ES-I3 (cell line): ENCODE results near the gene OR52E4.
A peak's percentile ranks its signal among the peaks of the same experiment; 100 is the strongest.

Experiments
- H3K36me3 ChIP-seq: 2 replicates; pipeline ENCODE4 v1.6.1; 2013; ENCODE audit warnings: mild to moderate bottlenecking, low read length, control low read depth, moderate library complexity; ENCODE audit not compliant: insufficient read depth
- H3K4me1 ChIP-seq: 2 replicates; pipeline ENCODE4 v1.6.1; 2013; ENCODE audit warnings: mild to moderate bottlenecking, control low read depth, low read length; ENCODE audit not compliant: insufficient read depth
- H3K9ac ChIP-seq: 2 replicates; pipeline ENCODE4 v1.6.1; 2013; ENCODE audit warnings: low read depth, mild to moderate bottlenecking, low read length, moderate library complexity
- H3K9me3 ChIP-seq: 2 replicates; pipeline ENCODE4 v1.6.1; 2013; ENCODE audit warnings: mild to moderate bottlenecking, low read length, moderate library complexity; ENCODE audit not compliant: control insufficient read depth, insufficient read depth

The OR52E4 gene

DNA sequence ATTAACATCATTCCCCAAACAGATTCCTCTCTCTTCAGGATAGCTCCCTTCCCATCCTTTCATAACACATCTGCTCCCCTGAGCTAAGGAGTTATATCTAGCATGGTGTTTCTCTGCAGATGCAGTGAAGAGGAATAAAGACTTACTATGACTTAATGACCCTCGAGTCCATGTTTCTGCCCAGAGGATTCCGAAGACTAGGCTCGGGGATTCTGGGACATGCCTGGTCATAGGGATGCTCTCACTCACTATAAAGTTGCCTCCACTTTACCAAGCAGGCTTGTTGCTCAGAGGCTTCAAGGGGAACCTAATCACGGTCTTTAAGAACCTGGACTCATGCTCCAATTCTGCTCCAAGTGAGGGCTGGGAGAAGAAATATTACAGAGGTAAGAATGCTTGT, at the start of gene OR52E4:
Gene OR52E4 (plus strand): TSS at position 301 of the 400 bp plus-strand sequence. CDS start 3,664 bp downstream, outside the sequence.
- no peaks in the 10 kb centered on the region for H3K4me1 ChIP-seq
- H3K9ac ChIP-seq: no peak within 1 kb of the TSS
- no peaks in the 10 kb centered on the region for H3K36me3 ChIP-seq
- no peaks in the 10 kb centered on the region for H3K9me3 ChIP-seq

GRCh38 chr11:5831196-5831829, 49.1 kb upstream of the OR52E4 start:
- peak overlapping the region; percentile 8; the same call in 1 of the 2 replicates for H3K9ac ChIP-seq
- H3K36me3 ChIP-seq: no peaks in the 10 kb centered on the region; the same call in 1 of the 2 replicates
- H3K9me3 ChIP-seq: no peaks in the 10 kb centered on the region
- no peaks in the 10 kb centered on the region for H3K4me1 ChIP-seq

- Histone ChIP-seq H3K9ac (no peak overlapping the region), H3K36me3 (no peaks in the 10 kb centered on the region; the same call in 1 of the 2 replicates), H3K9me3 (no peaks in the 10 kb centered on the region), H3K4me1 (no peaks in the 10 kb centered on the region)
Observed at GRCh38 chr11:5833446-5833845, 47.0 kb upstream of the OR52E4 start.

GRCh38 chr11:5837695-5838094, 42.7 kb upstream of the OR52E4 start:
- H3K36me3 ChIP-seq: no peaks in the 10 kb centered on the region

DNA sequence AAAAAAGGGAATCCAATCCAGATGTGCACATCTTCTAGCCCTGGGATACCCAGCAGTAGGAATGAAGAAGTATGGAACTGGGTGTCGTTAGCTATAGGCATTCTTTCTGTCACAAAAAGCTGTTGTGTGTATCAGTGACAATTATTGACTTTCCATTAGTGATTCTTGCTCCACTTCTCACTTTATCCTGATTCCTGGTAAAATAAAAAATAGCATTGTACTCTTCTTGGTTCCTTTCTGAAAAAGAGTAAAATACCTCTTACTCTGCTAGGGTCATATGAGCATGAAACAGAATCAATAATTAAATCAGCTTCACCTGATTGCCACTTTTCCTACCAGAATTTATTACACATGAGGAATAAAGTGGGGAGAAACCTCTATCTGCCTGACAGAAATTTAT, 38.6 kb upstream of the OR52E4 start, which contains the start of gene OR52E6:
Gene OR52E6 (minus strand): TSS at position 101 of the 400 bp plus-strand sequence. CDS start 0 bp downstream, at position 101.
- Histone ChIP-seq H3K9me3 (no peaks in the 10 kb centered on the region), H3K9ac (no peak within 1 kb of the TSS), H3K4me1 (no peaks in the 10 kb centered on the region)

More at GRCh38 chr11:5837695-5838094, 42.7 kb upstream of the OR52E4 start:
- H3K9ac ChIP-seq: no peak overlapping the region
- no peaks in the 10 kb centered on the region for H3K4me1 ChIP-seq
- no peaks in the 10 kb centered on the region for H3K9me3 ChIP-seq

DNA sequence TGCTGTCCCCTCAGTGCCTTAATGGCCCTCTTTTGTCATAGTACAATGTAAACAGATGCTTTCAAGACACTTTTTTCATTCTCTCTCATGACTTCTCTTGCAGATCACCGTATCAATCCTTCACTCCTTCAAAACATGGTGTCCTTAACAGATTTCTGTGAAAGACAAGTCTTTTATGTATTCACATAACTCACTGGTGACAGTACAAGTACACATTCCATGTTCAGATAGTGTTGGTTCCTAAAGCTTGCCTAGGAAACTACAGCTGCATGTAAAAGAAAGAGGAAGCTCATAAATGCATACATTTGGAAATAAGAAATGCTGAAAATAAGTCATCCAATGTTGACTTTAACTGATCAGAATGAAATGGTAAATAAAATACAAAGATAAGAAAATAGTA, 33.7 kb upstream of the OR52E4 start:
- Histone ChIP-seq H3K9me3 (no peaks in the 10 kb centered on the region), H3K36me3 (no peaks in the 10 kb centered on the region), H3K4me1 (no peaks in the 10 kb centered on the region), H3K9ac (no peak overlapping the region)

More for the DNA sequence above, 38.6 kb upstream of the OR52E4 start, which contains the start of gene OR52E6:
- no peaks in the 10 kb centered on the region for H3K36me3 ChIP-seq

DNA sequence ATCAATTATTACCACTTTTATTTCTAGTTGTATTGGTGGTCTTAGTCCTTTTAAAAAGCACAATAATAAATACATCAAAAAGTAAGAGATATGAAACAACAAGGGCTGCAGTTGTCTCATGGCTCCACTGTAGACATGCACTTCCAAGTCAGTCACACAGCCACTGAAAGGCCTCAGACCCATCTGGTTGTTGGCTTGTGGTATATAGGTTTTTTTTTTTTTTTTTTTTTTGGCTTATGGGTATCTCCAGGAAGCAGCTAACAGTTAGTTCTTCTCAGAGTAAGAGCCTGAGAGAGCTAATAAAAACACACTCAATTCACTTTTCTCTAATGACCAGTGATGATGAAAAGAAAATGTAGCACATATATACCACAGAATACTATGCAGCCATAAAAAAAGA, 32.7 kb upstream of the OR52E4 start:
- H3K9ac ChIP-seq: no peak overlapping the region
- no peaks in the 10 kb centered on the region for H3K9me3 ChIP-seq
- H3K4me1 ChIP-seq: no peaks in the 10 kb centered on the region
- no peaks in the 10 kb centered on the region for H3K36me3 ChIP-seq

- no peaks in the 10 kb centered on the region for H3K9me3 ChIP-seq
- H3K9ac ChIP-seq: no peak overlapping the region
- H3K4me1 ChIP-seq: no peaks in the 10 kb centered on the region
Observed at GRCh38 chr11:5851002-5851401, 29.4 kb upstream of the OR52E4 start.

GRCh38 chr11:5857590-5857989, 22.8 kb upstream of the OR52E4 start, which contains the start of gene OR52E8:
TSS of gene OR52E8 (minus strand) at chr11:5857690. CDS start at chr11:5857690, 0 bp downstream.
- no peaks in the 10 kb centered on the region for H3K36me3 ChIP-seq
- H3K9ac ChIP-seq: no peak within 1 kb of the TSS
- H3K9me3 ChIP-seq: no peaks in the 10 kb centered on the region
- no peaks in the 10 kb centered on the region for H3K4me1 ChIP-seq

More at GRCh38 chr11:5851002-5851401, 29.4 kb upstream of the OR52E4 start:
- H3K36me3 ChIP-seq: no peaks in the 10 kb centered on the region

GRCh38 chr11:5865826-5866225, 14.6 kb upstream of the OR52E4 start:
- no peaks in the 10 kb centered on the region for H3K36me3 ChIP-seq
- H3K9ac ChIP-seq: no peak overlapping the region
- H3K4me1 ChIP-seq: no peaks in the 10 kb centered on the region
- H3K9me3 ChIP-seq: 0 out of 2 replicates have a peak, but pooled peaks cover 4% of the 10 kb centered on the region

DNA sequence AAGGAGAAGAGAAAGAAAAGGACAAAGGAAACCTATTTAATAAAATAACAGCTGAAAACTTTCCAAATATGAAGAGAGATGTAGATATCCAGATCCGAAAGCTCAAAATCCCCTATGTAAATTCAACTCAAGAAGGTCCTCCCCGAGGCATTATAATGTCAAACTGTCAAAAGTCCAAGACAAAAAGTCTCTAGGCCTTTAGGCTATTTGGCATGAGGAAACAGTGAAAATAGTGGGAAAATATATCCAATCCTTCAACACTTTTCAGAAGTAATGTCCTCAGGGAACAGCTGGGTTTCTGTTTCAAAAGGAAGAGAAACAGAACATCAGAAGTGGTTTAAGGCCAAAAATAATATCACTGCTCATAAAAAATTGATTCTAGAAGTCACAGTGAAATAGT, 1.9 kb upstream of the OR52E4 start:
- H3K9me3 ChIP-seq: no peaks in the 10 kb centered on the region
- H3K36me3 ChIP-seq: no peaks in the 10 kb centered on the region
- H3K4me1 ChIP-seq: no peaks in the 10 kb centered on the region
- no peak overlapping the region for H3K9ac ChIP-seq

- Histone ChIP-seq H3K9me3 (no peaks in the 10 kb centered on the region), H3K4me1 (no peaks in the 10 kb centered on the region), H3K9ac (no peak overlapping the region), H3K36me3 (no peaks in the 10 kb centered on the region)
Observed at GRCh38 chr11:5881756-5882155, 1.3 kb downstream of the OR52E4 start.

GRCh38 chr11:5887172-5887571, 6.7 kb downstream of the OR52E4 start:
- Histone ChIP-seq H3K9me3 (no peaks in the 10 kb centered on the region), H3K36me3 (no peaks in the 10 kb centered on the region), H3K4me1 (no peaks in the 10 kb centered on the region), H3K9ac (no peak overlapping the region)

- Histone ChIP-seq H3K36me3 (no peaks in the 10 kb centered on the region), H3K9me3 (no peaks in the 10 kb centered on the region), H3K9ac (no peak overlapping the region), H3K4me1 (no peaks in the 10 kb centered on the region)
Observed at GRCh38 chr11:5887661-5888060, 7.2 kb downstream of the OR52E4 start.

DNA sequence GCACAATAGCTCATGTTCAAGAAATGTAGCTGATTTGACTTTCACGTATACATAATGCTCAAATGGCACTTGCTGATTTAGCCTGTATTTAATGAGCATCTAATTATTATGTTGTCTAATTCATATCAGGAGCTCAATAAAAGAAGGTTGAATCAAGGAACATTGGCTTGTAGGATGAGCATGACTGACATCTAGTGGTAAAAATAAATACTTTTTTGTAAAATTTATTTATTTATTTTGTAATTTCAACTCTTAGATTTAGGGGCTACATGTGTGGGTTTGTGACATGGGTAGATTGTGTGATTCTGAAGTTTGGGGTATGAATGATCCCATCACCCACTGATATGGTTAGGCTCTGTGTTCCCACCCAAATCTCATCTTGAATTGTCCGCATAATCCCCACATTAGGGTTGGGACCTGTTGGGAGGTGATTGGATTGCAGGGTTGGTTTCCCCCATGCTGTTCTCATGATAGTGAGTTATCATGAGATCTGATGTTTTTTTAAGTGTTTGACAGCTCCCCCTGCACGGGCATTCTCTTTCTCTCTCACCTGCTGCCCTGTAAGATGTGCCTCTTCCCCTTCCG, 10.9 kb downstream of the OR52E4 start:
- Histone ChIP-seq H3K36me3 (no peaks in the 10 kb centered on the region), H3K9ac (no peak overlapping the region), H3K4me1 (no peaks in the 10 kb centered on the region), H3K9me3 (no peaks in the 10 kb centered on the region)
